Common myeloid progenitor, CD34-positive (primary cell): ENCODE data around the gene MPV17L2.
"Not testable (repeated sequence)": the region's sequence is repeated elsewhere in the genome, so short reads cannot be mapped to it uniquely, and the experiment has no call there.

ENCODE experiments used
- CTCF ChIA-PET: fragments of 350-600 bp; sonication (Branson Sonifier 250); formaldehyde crosslinking; loops from one replicate; lab custom pipeline; 2021; ENCODE audit warnings: antibody characterized with exemption; lab: Charles Lee
- POLR2A ChIA-PET: fragments of 350-600 bp; sonication (Branson Sonifier 250); formaldehyde crosslinking; loops from one replicate; lab custom pipeline; 2021; ENCODE audit warnings: antibody characterized with exemption; lab: Charles Lee
- DNase-seq, 3 donors: peaks; one replicate each; pipeline versions ENCODE4 v3.0.0 to v3.0.0-alpha.2; 2013
- H3K27ac ChIP-seq, 2 experiments: 1 replicate in 1 of 2; 2 replicates in 1 of 2; pipeline ENCODE4 v1.7.0; 2013; ENCODE audit warnings: inconsistent platforms in 2 of 2, low read length in 2 of 2, mild to moderate bottlenecking in 2 of 2, low read depth in 1 of 2, moderate library complexity in 1 of 2; ENCODE audit not compliant: severe bottlenecking in 2 of 2, insufficient read depth in 1 of 2, poor library complexity in 1 of 2
- H3K27me3 ChIP-seq, 5 experiments: replicated peaks in 2 of 5; 1 replicate in 3 of 5; 2 replicates in 2 of 5; pipeline versions ENCODE4 v1.6.1 to v1.7.0; 2013; ENCODE audit warnings: low read length in 4 of 5, mild to moderate bottlenecking in 2 of 5, moderate library complexity in 2 of 5, inconsistent platforms in 1 of 5; ENCODE audit not compliant: insufficient read depth in 5 of 5, control insufficient read depth in 4 of 5
- H3K36me3 ChIP-seq, 4 experiments: 1 replicate in 2 of 4; 2 replicates in 2 of 4; pipeline versions ENCODE4 v1.6.1 to v1.7.0; 2013; ENCODE audit warnings: low read length in 3 of 4, control low read depth in 1 of 4, mild to moderate bottlenecking in 1 of 4; ENCODE audit not compliant: control insufficient read depth in 4 of 4, insufficient read depth in 4 of 4
- H3K4me1 ChIP-seq, 4 experiments: 1 replicate in 3 of 4; 2 replicates in 1 of 4; pipeline versions ENCODE4 v1.6.1 to v1.7.1; 2013; ENCODE audit warnings: low read length in 3 of 4, mild to moderate bottlenecking in 3 of 4, control low read depth in 1 of 4, inconsistent platforms in 1 of 4, moderate library complexity in 1 of 4; ENCODE audit not compliant: control insufficient read depth in 4 of 4, insufficient read depth in 4 of 4; ENCODE audit errors: control extremely low read depth in 1 of 4
- H3K4me3 ChIP-seq, 7 experiments: 1 replicate in 4 of 7; 2 replicates in 3 of 7; pipeline versions ENCODE4 v1.5.1 to v1.7.0; 2013; ENCODE audit warnings: mild to moderate bottlenecking in 7 of 7, low read length in 6 of 7, moderate library complexity in 6 of 7, inconsistent platforms in 2 of 7, low read depth in 2 of 7, control low read depth in 1 of 7; ENCODE audit not compliant: insufficient read depth in 4 of 7, control insufficient read depth in 1 of 7; ENCODE audit errors: extremely low read depth in 1 of 7
- H3K9me3 ChIP-seq, 5 experiments: 1 replicate in 4 of 5; 2 replicates in 1 of 5; pipeline versions ENCODE4 v1.6.1 to v1.7.1; 2013; ENCODE audit warnings: low read length in 4 of 5, mild to moderate bottlenecking in 2 of 5, inconsistent platforms in 1 of 5, low read depth in 1 of 5, moderate library complexity in 1 of 5; ENCODE audit not compliant: control insufficient read depth in 4 of 5, insufficient read depth in 2 of 5; ENCODE audit errors: control extremely low read depth in 1 of 5
- WGBS: methylation state at CpG from one replicate; pipeline ENCODE4 v1.1.5; 2013; ENCODE audit not compliant: insufficient coverage; 5-methylcytosine and 5-hydroxymethylcytosine counted together

MPV17L2 gene

DNA sequence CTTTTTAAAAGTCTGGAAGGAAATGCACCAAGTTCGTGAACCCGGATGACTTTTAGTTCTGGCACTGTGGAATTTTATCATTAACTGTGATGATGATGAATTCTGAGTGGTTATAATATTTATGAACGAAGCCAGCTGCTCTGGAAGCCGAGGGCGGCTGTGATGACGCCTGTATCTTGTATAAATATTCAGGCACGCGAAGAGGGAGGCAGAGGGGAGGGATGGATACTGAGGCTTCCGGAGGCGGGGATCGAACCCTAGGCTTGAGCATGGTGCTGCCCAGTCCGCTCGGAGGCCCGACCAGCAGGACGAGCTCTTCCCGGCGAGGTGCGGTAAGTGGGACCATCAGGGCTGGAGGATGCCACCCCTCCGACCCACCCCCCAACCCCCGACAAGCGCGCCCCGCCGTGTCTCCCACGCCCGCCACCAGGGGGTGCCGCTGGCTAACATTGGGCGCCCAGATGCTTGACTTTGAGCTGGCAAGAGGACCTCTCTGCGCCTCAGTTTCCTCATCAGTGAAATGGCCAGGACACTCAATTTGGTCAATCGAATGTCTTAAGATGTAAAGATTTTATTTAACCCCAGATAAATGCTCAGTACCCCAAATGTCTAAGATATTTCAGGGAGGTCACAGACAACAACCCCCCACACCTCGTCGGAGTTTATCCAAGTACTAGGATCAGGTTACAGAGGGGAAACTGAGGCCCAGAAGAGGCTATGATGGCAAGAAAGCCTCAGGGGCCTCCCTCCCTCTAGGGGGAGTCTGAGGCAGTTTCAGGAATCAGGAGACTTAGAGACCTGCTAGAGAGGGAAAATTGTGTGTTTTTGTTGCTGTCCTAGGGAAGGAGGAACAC is 15.3 kb downstream of the MPV17L2 start:
- ChIA-PET POLR2A (interaction anchor here (0.6 kb wide), 2 partner anchors 102 to 105 kb away, joined by 3 read pairs; no protein-coding TSS in a partner anchor), CTCF (interaction anchor here (0.8 to 7.1 kb wide), 9 partner anchors 11 to 71 kb away, joined by 3 to 139 read pairs (median 4); a partner anchor contains a TSS)
- no peak overlapping the region for H3K27ac ChIP-seq
- DNase-seq = peak in 2 of 3 donors; percentile 52 to 57
- peaks cover 0 to 7% (median 2%) of the 10 kb centered on the region in 5 experiments for H3K27me3 ChIP-seq
- H3K9me3 ChIP-seq = no peaks in the 10 kb centered on the region
- peaks cover 0 to 22% (median 20%) of the 10 kb centered on the region in 4 experiments for H3K4me1 ChIP-seq
- H3K36me3 ChIP-seq = no peaks in the 10 kb centered on the region
- no peak overlapping the region for H3K4me3 ChIP-seq
- 24% methylated on average over 17 of the region's 32 CpGs for WGBS

DNA sequence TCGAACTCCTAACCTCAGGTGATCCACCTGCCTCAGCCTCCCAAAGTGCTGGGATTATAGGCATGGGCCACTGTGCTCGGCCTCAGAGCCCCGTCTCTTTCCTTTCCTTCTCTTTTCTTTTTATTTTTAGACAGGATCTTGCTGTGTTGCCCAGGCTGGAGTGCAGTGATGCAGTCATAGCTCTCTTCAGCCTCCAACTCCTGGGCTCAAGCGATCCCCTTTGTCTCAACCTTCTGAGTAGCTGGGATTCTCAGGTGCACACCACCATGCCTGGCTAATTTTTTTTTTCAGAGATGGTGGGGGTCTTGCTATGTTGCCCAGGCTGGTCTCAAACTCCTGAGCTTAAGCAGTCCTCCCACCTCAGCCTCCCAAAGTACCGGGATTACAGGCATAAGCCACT is 16.9 kb downstream of the MPV17L2 start:
- not testable (repeated sequence) for H3K4me3 ChIP-seq, H3K36me3 ChIP-seq, H3K27ac ChIP-seq, DNase-seq, H3K27me3 ChIP-seq, H3K9me3 ChIP-seq
- ChIA-PET CTCF (interaction anchor here (0.7 to 7.1 kb wide), 10 partner anchors 10 to 71 kb away, joined by 3 to 139 read pairs (median 4); a partner anchor contains a TSS), POLR2A (interaction anchor here (0.7 kb wide), 1 partner anchor 147 kb away, joined by 5 read pairs; no protein-coding TSS in a partner anchor)
- 87% methylated on average over 2 of the region's 5 CpGs for WGBS
- peaks cover 0 to 12% (median 10%) of the 10 kb centered on the region in 4 experiments for H3K4me1 ChIP-seq

DNA sequence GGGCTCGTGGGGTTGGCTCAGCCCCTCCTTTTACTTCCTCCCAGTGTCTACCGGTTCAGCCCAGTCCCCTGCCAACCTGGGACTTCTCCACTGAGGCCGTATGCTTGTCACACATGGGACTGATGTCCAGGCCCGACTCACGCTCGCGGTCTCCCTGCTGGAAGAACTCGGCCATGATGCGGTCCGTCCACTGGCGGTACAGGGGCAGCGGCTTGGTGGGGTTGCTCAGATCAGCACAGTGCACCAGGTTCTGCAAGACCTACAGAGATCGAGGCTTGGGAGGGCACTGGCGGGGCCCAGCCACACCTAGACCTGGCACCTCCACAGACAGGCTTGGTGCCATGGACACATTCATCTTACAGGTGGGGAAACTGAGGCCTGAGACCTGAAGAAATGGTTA is 18.7 kb downstream of the MPV17L2 start:
- CTCF ChIA-PET = interaction anchor here (1.0 to 1.9 kb wide), 3 partner anchors 20 to 42 kb away, joined by 4 to 8 read pairs (median 5); no protein-coding TSS in a partner anchor
- H3K4me3 ChIP-seq = no peak overlapping the region
- 83% methylated on average over 13 of the region's 14 CpGs for WGBS

DNA sequence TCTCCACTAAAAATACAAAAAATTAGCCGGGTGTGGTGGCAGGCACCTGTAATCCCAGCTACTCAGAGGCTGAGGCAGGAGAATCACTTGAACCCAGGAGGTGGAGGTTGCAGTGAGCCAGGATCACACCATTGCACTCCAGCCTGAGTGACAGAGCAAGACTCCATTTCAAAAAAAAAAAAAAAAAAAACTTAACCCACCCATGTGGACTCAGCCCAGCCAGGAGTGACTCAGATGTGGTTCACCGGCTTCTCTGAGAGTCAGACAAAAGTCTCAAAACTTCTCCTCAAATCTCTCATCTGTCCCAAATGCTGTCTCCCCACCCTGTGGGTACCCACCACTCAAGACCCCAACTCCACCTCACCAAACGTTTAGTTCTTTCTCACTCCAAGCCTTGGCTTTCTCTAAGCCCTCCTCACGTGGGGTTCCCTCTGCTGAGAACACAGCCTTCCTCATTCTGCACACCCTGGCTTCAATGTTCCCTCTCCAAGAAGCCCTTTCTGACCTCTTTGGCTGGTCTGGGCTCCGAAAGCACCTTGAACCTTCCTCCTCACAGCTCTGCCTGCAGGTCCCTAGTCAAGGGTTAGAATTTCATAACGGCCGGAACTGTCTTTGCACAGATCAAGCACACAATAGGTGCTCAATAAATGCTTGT is 21.9 kb downstream of the MPV17L2 start:
- no peaks in the 10 kb centered on the region for H3K4me1 ChIP-seq
- peak in 1 of 3 donors; percentile 59 for DNase-seq
- H3K27me3 ChIP-seq = peaks cover 0 to 9% (median 5%) of the 10 kb centered on the region in 5 experiments
- no peaks in the 10 kb centered on the region for H3K36me3 ChIP-seq
- no peak overlapping the region for H3K4me3 ChIP-seq
- POLR2A ChIA-PET = no interaction called here
- H3K27ac ChIP-seq = no peak overlapping the region
- WGBS = 61% methylated on average over 3 of the region's 7 CpGs
- no peaks in the 10 kb centered on the region for H3K9me3 ChIP-seq
- CTCF ChIA-PET = interaction anchor here (0.6 to 1.3 kb wide), 5 partner anchors 10 to 609 kb away, joined by 3 to 5 read pairs (median 3); no protein-coding TSS in a partner anchor

More for the DNA sequence above, 18.7 kb downstream of the MPV17L2 start:
- Histone ChIP-seq H3K27ac (no peak overlapping the region), H3K36me3 (no peaks in the 10 kb centered on the region), H3K27me3 (peaks cover 0 to 7% (median 2%) of the 10 kb centered on the region in 5 experiments), H3K4me1 (peaks cover 0 to 1% (median 0%) of the 10 kb centered on the region in 4 experiments), H3K9me3 (no peaks in the 10 kb centered on the region)
- POLR2A ChIA-PET = no interaction called here
- no peak for DNase-seq

DNA sequence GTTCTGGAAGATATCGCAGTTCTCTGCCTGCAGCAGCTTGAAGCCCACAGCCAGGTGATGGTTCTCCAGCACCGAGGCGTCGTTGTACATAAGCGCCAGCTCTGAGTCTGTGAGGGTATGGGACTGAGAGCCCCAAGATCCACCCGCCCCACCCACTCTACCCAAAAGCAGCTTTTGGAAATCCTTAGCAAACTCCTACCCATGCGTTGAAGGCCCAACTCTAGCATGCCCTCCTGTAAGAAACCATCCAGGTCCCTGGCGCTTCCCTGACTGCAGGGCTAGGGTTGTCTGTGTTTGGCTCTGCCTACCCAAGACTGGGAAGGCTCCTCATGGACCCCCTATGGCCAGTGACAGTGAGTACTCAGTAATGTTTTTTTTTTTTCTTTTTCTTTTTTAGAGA is 23.8 kb downstream of the MPV17L2 start:
- no peak for DNase-seq
- H3K9me3 ChIP-seq = no peaks in the 10 kb centered on the region
- WGBS = 93% methylated on average over 8 of the region's 8 CpGs
- CTCF ChIA-PET = interaction anchor here (0.6 to 1.1 kb wide), 3 partner anchors 11 to 72 kb away, joined by 3 to 4 read pairs (median 4); no protein-coding TSS in a partner anchor
- H3K27me3 ChIP-seq = peaks cover 0 to 19% (median 9%) of the 10 kb centered on the region in 5 experiments
- POLR2A ChIA-PET = no interaction called here
- H3K4me3 ChIP-seq = no peak overlapping the region
- H3K36me3 ChIP-seq = no peaks in the 10 kb centered on the region
- no peak overlapping the region for H3K27ac ChIP-seq
- H3K4me1 ChIP-seq = no peaks in the 10 kb centered on the region

DNA sequence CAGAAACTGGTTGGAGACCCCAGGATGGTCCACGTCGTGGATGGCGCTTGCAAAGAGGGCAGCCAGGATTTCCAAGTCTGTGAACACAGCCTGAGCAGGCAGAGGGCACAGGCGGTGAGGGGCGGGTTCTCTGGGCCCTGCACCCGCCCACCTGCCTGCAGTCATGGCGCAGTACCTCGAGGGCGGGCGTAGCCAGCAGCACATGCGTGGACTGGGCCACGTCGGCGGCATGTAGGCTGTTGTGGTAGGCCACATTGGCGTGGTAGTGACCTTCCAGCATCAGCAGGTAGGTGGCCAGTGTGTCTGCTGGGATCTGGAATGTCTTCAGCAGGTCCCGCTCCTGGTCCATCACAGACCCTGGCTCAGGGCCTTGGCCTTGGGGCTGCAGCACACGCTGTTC is 25.1 kb downstream of the MPV17L2 start:
- no peak for DNase-seq
- peaks cover 0 to 25% (median 13%) of the 10 kb centered on the region in 5 experiments for H3K27me3 ChIP-seq
- WGBS = 91% methylated on average over 17 of the region's 17 CpGs
- H3K4me3 ChIP-seq = no peak overlapping the region
- no peak overlapping the region for H3K27ac ChIP-seq
- CTCF ChIA-PET = interaction anchor here (0.6 kb wide), 1 partner anchor 460 kb away, joined by 3 read pairs; no protein-coding TSS in a partner anchor
- POLR2A ChIA-PET = no interaction called here
- no peaks in the 10 kb centered on the region for H3K36me3 ChIP-seq
- no peaks in the 10 kb centered on the region for H3K4me1 ChIP-seq
- H3K9me3 ChIP-seq = no peaks in the 10 kb centered on the region
